ENCODE results near the gene PCSK6.
"Not testable (repeated sequence)": the region's sequence is repeated elsewhere in the genome, so short reads cannot be mapped to it uniquely, and the experiment has no call there.

Gene PCSK6

DNA sequence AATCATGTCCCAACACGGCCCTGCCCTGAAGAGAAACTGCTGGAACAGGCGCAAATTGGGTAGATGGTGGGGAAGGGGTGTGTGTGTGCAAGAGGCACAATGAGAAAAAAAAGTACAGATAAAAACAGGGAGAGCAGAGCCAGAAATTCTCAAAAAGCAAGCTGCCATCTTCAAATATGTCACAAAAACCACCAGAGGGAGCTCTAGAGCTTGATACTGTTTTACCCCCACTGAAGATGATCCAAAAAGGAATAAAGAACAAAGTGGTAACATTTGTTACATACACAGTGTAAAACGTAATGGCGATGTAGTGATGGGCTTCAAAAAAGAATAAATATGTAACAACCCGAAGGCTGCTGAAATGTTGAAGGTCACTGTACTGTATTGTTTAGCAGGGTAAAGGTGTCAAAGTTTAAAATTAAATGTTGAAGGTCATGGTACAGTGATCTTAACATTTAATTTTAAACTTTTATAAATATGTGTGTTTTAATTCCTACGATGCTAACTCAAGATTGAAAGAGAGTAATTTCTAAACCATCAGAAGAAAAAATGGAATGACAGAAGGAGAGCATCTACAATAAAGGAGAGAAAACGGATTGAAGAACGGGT, 200.5 kb downstream of the PCSK6 start:
- ChIA-PET CTCF (interaction anchor here (1.0 to 11.0 kb wide), 15 partner anchors 9 to 364 kb away, joined by 3 to 159 read pairs (median 7); no protein-coding TSS in a partner anchor), POLR2A (no interaction called here)
- TF ChIP-seq, protein P1, sequence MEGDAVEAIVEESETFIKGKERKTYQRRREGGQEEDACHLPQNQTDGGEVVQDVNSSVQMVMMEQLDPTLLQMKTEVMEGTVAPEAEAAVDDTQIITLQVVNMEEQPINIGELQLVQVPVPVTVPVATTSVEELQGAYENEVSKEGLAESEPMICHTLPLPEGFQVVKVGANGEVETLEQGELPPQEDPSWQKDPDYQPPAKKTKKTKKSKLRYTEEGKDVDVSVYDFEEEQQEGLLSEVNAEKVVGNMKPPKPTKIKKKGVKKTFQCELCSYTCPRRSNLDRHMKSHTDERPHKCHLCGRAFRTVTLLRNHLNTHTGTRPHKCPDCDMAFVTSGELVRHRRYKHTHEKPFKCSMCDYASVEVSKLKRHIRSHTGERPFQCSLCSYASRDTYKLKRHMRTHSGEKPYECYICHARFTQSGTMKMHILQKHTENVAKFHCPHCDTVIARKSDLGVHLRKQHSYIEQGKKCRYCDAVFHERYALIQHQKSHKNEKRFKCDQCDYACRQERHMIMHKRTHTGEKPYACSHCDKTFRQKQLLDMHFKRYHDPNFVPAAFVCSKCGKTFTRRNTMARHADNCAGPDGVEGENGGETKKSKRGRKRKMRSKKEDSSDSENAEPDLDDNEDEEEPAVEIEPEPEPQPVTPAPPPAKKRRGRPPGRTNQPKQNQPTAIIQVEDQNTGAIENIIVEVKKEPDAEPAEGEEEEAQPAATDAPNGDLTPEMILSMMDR (IDR thresholded peaks at IDR 0.05; ENCODE audit: insufficient read depth, low read length, missing control alignments) = peak; percentile 29
- no peak for DNase-seq (ENCODE audit: low read depth, low spot score)
- no peak overlapping the region for H3K4me3 ChIP-seq (ENCODE audit: low read depth, low read length)

DNA sequence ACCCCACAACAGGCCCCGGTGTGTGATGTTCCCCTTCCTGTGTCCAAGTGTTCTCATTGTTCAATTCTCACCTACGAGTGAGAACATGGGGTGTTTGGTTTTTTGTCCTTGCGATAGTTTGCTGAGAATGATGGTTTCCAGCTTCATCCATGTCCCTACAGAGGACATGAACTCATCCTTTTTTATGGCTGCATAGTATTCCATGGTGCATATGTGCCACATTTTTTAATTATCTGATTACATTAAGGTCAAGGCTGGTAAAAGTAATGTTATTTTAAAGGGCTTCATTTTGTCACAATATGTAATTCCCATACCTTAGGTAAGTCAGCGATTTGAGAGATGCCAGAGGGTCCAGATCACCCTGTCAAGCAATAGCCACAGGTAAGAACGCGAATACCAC, 202.2 kb downstream of the PCSK6 start:
- H3K4me3 ChIP-seq (ENCODE audit: low read depth, low read length); POLR2A ChIA-PET; DNase-seq (ENCODE audit: low read depth, low spot score): not testable (repeated sequence)
- CTCF ChIA-PET = interaction anchor here (0.8 to 11.0 kb wide), 8 partner anchors 8 to 361 kb away, joined by 3 to 159 read pairs (median 6); no protein-coding TSS in a partner anchor

DNA sequence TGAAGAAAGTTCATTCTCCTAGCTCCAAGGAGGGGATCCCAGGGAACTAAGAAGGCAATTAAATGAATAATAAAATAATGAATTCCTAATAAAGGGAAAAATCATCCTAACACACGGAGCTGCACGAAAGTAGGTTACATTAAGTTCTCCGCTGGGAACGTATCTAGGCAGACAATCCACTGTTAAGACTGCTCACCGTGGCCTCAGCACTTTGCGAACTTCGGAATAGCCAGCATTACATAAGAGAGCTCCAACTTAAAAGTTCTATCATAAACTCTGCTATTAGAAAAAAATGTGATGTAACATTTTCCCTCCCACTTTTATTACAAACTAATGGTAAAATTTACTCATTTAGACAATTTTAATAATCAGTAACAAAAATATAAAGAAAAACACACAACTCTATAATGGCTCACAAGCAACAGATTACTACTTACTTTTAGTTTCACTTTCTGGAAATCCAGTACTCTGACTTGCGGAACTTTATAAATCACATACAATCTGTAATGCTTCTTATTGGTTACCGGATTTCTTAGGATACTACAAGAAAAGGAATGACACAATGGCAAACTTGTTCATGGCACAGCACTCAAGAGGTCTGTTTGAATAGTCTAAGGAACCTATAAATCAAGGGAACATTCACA, 202.9 kb downstream of the PCSK6 start:
- DNase-seq (ENCODE audit: low read depth, low spot score) = no peak
- ChIA-PET CTCF (interaction anchor here (1.0 to 11.0 kb wide), 8 partner anchors 8 to 362 kb away, joined by 3 to 159 read pairs (median 4); partner anchors contain the start of gene SNRPA1), POLR2A (interaction anchor here (1.6 kb wide), 1 partner anchor 8 kb away, joined by 6 read pairs; the partner anchor contains the start of gene SNRPA1)
- H3K4me3 ChIP-seq (ENCODE audit: low read depth, low read length) = no peak overlapping the region
- TF ChIP-seq, protein P1 (IDR thresholded peaks at IDR 0.05; ENCODE audit: insufficient read depth, low read length, missing control alignments) = no peak

DNA sequence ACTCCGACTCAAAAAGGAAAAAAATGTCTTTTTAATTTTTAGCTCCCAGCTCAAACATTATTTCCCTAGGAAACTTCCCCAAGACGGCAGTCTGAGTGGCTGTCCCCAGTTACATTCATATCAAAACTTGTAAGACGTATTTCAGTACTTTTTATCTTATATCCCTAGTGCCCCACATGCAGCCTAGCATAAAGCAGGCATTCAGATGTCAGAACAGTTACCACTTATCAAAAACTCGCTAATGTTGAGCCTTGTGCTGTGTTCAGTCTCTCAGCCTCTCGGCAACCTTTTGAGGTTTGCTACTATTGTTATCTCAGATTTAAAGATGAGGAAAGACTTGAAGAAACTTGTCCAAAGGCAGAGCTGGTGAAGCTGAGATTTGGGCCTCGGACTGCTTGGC, 205.6 kb downstream of the PCSK6 start:
- ChIA-PET CTCF (interaction anchor here (0.6 to 11.0 kb wide), 4 partner anchors 10 to 357 kb away, joined by 3 to 159 read pairs (median 13); partner anchors contain the start of gene SNRPA1), POLR2A (no interaction called here)
- TF ChIP-seq, protein P1 (IDR thresholded peaks at IDR 0.05; ENCODE audit: insufficient read depth, low read length, missing control alignments) = no peak
- DNase-seq (ENCODE audit: low read depth, low spot score) = no peak
- H3K4me3 ChIP-seq (ENCODE audit: low read depth, low read length) = no peak overlapping the region

DNA sequence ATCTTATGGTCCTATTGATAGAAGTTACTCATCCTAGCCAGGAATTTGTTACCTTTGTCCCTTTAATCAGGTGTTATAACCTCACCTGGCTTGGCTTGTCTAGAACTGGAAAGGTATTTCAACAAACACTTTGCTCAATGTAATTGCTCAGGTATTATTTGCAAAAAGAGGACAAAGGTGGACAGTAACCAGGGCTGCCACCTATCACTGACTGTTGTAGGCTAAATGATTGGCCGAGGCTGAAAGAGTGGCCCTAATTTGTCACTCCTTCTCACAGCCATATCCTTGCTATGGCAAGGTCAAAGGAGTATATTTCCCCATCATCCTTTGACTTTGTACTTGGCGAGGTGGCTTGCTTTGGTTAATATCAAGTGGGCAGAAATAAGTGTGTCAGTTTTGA, 209.5 kb downstream of the PCSK6 start:
- no peak overlapping the region for H3K4me3 ChIP-seq (ENCODE audit: low read depth, low read length)
- no peak for DNase-seq (ENCODE audit: low read depth, low spot score)
- TF ChIP-seq, protein P1 (IDR thresholded peaks at IDR 0.05; ENCODE audit: insufficient read depth, low read length, missing control alignments) = no peak
- ChIA-PET POLR2A (no interaction called here), CTCF (interaction anchor here (3.3 to 11.0 kb wide), 2 partner anchors 9 to 361 kb away, joined by 33 to 159 read pairs; no protein-coding TSS in a partner anchor)

DNA sequence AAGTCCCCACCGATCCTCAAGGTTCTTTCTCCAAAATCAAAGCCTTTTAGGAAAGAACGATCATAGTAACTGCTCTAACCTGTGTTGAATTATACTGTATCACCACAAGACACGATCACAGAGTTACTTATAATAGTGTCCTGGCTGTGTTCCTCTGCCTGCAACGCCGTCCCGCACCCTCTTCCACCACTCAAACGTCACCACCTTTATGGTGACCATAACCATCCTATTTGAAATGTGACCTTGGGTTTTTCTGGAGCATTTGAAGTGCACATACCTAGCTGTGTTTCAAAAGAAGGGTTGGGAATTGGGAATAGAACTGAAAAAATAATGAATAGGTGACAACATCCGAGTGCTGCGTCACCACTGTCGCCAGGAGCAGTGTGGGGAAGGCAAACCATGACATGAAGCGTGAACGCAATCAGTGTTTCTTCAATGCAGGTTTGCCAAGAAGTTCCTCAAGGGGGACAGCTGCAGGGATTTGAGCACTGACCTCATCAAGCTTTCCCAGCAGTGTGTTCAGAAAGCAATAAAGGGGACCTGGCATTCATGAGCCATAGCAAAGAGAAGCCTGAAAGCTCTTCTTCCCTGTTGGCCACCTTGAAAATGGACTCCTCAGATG, 211.5 kb downstream of the PCSK6 start:
- H3K4me3 ChIP-seq (ENCODE audit: low read depth, low read length) = peak overlapping the region; percentile 59
- DNase-seq (ENCODE audit: low read depth, low spot score) = no peak
- POLR2A ChIA-PET = no interaction called here
- TF ChIP-seq, protein P1 (IDR thresholded peaks at IDR 0.05; ENCODE audit: insufficient read depth, low read length, missing control alignments) = no peak
- CTCF ChIA-PET = interaction anchor here (0.7 to 3.3 kb wide), 2 partner anchors 11 to 363 kb away, joined by 4 to 33 read pairs; no protein-coding TSS in a partner anchor

All from AG04449 (cell line).